SK-N-SH treated with all-trans-retinoic acid at 6 μM for 48 hours (cell line): ENCODE data around the gene CD248.

ENCODE experiments used
- ARNTL ChIP-seq: fragments of 450-650 bp; formaldehyde crosslinking; IDR thresholded peaks from 2 replicates; pipeline ENCODE4 v1.5.0; 2020; ENCODE audit warnings: low read depth, mild to moderate bottlenecking, moderate library complexity, borderline replicate concordance
- BACH2 ChIP-seq: fragments of 250-450 bp; sonication (Bioruptor Pico); IDR thresholded peaks from 2 replicates; pipeline ENCODE4 v1.9.0; 2021; ENCODE audit warnings: mild to moderate bottlenecking, borderline replicate concordance
- ISL1 ChIP-seq: fragments of 250-450 bp; sonication (Bioruptor Pico); IDR thresholded peaks from 2 replicates; pipeline ENCODE4 v2.1.2; 2022; ENCODE audit warnings: mild to moderate bottlenecking, moderate library complexity
- PPARA ChIP-seq: fragments of 250-450 bp; sonication (Bioruptor Pico); IDR thresholded peaks from 2 replicates; pipeline ENCODE4 v1.5.0; 2020; ENCODE audit warnings: mild to moderate bottlenecking, borderline replicate concordance
- RARB ChIP-seq: fragments of 250-450 bp; sonication (Bioruptor Pico); IDR thresholded peaks from 2 replicates; pipeline ENCODE4 v1.8.0; 2021; ENCODE audit warnings: mild to moderate bottlenecking, moderate library complexity
- SNAI2 ChIP-seq: fragments of 250-450 bp; sonication (Bioruptor Pico); IDR thresholded peaks from 2 replicates; pipeline ENCODE4 v1.5.0; 2020; ENCODE audit warnings: mild to moderate bottlenecking, moderate library complexity
- TOX ChIP-seq: fragments of 250-450 bp; sonication (Bioruptor Pico); IDR thresholded peaks from 2 replicates; pipeline ENCODE4 v1.8.0; 2021; ENCODE audit warnings: mild to moderate bottlenecking, moderate library complexity, borderline replicate concordance
- ZFP30 ChIP-seq: fragments of 450-650 bp; formaldehyde crosslinking; IDR thresholded peaks from 2 replicates; pipeline ENCODE4 v1.5.0; 2022; ENCODE audit warnings: mild to moderate bottlenecking, moderate library complexity
- ZNF565 ChIP-seq: fragments of 450-650 bp; formaldehyde crosslinking; conservative IDR thresholded peaks from 2 replicates; pipeline ENCODE4 v1.5.0; 2020; ENCODE audit warnings: low read depth, mild to moderate bottlenecking, moderate library complexity
- ZNF8 ChIP-seq: fragments of 450-650 bp; formaldehyde crosslinking; IDR thresholded peaks from 2 replicates; pipeline ENCODE4 v1.5.0; 2020; ENCODE audit warnings: mild to moderate bottlenecking, moderate library complexity
- TF ChIP-seq, protein P1 (sequence below): fragments of 250-450 bp; sonication (Bioruptor Pico); IDR thresholded peaks from 2 replicates; pipeline ENCODE4 v1.5.1; 2020; ENCODE audit warnings: low read depth, mild to moderate bottlenecking, moderate library complexity
- TF ChIP-seq, protein P2 (sequence below): fragments of 250-450 bp; sonication (Bioruptor Pico); IDR thresholded peaks from 2 replicates; pipeline ENCODE4 v1.8.0; 2020; ENCODE audit warnings: mild to moderate bottlenecking, moderate library complexity, borderline replicate concordance
- TF ChIP-seq, protein P3 (sequence below): fragments of 250-450 bp; sonication (Bioruptor Pico); IDR thresholded peaks from 2 replicates; pipeline ENCODE4 v1.5.1; 2021; ENCODE audit warnings: mild to moderate bottlenecking, moderate library complexity

DNA sequence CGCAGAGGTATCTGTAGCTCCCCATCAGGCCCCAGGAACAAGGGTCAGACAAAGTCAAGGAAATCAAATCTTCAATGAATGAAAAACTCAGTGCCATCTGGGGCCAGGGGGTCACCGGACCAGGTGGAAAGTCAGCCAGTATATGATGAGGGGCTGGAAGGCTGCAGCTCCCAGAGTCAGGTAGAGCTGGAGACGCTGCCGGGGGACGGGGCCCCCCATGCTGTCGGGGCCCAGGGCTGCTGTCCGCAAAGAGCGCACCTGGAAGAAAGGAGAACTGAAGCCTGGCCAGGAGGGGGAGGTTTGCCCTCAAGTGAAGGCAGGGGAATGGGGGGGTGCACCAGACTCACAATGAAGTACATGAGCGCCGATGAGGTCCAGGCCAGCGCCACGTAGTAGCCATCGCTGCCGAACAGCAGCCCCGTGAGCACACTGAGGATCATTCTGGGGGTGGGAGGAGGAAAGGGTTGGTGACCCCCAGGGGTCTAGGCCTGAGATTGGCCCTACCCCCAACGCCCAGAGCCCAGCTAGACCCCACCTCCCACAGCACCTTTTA, 32.2 kb downstream of the CD248 start:
- TF ChIP-seq SNAI2, result no peak
- TF ChIP-seq, protein P1, sequence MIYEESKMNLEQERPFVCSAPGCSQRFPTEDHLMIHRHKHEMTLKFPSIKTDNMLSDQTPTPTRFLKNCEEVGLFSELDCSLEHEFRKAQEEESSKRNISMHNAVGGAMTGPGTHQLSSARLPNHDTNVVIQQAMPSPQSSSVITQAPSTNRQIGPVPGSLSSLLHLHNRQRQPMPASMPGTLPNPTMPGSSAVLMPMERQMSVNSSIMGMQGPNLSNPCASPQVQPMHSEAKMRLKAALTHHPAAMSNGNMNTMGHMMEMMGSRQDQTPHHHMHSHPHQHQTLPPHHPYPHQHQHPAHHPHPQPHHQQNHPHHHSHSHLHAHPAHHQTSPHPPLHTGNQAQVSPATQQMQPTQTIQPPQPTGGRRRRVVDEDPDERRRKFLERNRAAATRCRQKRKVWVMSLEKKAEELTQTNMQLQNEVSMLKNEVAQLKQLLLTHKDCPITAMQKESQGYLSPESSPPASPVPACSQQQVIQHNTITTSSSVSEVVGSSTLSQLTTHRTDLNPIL, result no peak
- TF ChIP-seq TOX (CRISPR knock-in tag), result no peak
- no peak for TF ChIP-seq ZFP30 (CRISPR knock-in tag)
- TF ChIP-seq, protein P2, sequence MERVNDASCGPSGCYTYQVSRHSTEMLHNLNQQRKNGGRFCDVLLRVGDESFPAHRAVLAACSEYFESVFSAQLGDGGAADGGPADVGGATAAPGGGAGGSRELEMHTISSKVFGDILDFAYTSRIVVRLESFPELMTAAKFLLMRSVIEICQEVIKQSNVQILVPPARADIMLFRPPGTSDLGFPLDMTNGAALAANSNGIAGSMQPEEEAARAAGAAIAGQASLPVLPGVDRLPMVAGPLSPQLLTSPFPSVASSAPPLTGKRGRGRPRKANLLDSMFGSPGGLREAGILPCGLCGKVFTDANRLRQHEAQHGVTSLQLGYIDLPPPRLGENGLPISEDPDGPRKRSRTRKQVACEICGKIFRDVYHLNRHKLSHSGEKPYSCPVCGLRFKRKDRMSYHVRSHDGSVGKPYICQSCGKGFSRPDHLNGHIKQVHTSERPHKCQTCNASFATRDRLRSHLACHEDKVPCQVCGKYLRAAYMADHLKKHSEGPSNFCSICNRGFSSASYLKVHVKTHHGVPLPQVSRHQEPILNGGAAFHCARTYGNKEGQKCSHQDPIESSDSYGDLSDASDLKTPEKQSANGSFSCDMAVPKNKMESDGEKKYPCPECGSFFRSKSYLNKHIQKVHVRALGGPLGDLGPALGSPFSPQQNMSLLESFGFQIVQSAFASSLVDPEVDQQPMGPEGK (CRISPR knock-in tag), result no peak
- TF ChIP-seq ARNTL (CRISPR knock-in tag), result no peak
- no peak for TF ChIP-seq RARB
- no peak for TF ChIP-seq ZNF565 (CRISPR knock-in tag)
- no peak for TF ChIP-seq PPARA (CRISPR knock-in tag)
- TF ChIP-seq ZNF8 (CRISPR knock-in tag), result no peak
- TF ChIP-seq, protein P3, sequence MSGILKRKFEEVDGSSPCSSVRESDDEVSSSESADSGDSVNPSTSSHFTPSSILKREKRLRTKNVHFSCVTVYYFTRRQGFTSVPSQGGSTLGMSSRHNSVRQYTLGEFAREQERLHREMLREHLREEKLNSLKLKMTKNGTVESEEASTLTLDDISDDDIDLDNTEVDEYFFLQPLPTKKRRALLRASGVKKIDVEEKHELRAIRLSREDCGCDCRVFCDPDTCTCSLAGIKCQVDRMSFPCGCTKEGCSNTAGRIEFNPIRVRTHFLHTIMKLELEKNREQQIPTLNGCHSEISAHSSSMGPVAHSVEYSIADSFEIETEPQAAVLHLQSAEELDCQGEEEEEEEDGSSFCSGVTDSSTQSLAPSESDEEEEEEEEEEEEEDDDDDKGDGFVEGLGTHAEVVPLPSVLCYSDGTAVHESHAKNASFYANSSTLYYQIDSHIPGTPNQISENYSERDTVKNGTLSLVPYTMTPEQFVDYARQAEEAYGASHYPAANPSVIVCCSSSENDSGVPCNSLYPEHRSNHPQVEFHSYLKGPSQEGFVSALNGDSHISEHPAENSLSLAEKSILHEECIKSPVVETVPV, result no peak
- TF ChIP-seq ISL1, result no peak
- no peak for TF ChIP-seq BACH2 (CRISPR knock-in tag)
